GM18508 (cell line): ENCODE data around the gene EBP.

ENCODE experiments used
- ATAC-seq: cut with Tn5 transposase; IDR thresholded peaks from one replicate; pipeline ENCODE4 v1.9.1; 2021; ENCODE audit warnings: moderate number of reproducible peaks; ENCODE audit not compliant: insufficient read depth, unreplicated experiment

EBP gene

GRCh38 chrX:48521353-48522243, at the start of gene EBP:
Gene EBP (plus strand): TSS chrX:48521808. CDS start chrX:48523772, 1,964 bp downstream.
- peak; percentile 60 for ATAC-seq

DNA sequence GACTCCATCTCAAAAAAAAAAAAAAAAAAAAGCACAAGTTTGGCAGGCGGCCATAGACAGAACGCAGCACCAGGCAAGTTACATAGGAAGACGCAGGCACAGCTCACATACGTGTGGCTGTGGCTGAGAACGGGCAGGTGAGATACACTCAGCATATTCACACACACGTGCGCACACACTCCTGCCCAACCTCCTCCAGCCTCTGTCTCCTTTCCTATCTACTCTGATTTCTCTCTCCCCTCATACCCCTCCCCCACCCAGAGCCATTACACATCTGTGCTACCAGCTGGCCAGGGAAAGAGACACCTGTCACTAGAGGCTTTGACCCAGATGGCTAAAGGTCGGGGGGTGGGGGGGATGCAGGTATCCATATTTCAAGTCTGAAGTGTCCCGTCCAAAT, 49.4 kb upstream of the EBP start:
- no peak for ATAC-seq

GRCh38 chrX:48472851-48473703, 48.5 kb upstream of the EBP start:
- ATAC-seq, result no peak

DNA sequence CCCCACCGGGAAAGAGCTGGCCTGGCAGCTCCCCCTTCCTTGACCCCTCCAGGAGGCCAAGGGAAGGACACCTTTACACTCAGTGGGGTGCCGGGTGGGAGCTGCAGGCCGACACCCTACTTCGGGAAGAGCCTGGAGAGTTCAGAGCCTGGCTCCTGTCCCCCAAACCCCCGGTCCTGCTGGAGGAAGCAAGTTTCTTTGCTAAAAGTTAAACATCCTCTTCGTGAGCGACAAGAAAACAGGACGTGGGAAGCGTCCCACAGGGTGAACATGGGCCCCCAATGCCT, 48.0 kb upstream of the EBP start:
- ATAC-seq, result no peak

- ATAC-seq, result no peak
These were observed 47.5 kb upstream of the EBP start for GRCh38 chrX:48474127-48474526.

GRCh38 chrX:48474581-48474980, 47.0 kb upstream of the EBP start:
- ATAC-seq, result no peak

GRCh38 chrX:48475296-48475695, 46.3 kb upstream of the EBP start:
- ATAC-seq, result no peak

GRCh38 chrX:48475774-48476577, 45.6 kb upstream of the EBP start, which contains the start of gene FTSJ1:
Gene FTSJ1 (plus strand): TSS chrX:48476199. CDS start chrX:48478048, 1,849 bp downstream.
- ATAC-seq, result peak; percentile 40

GRCh38 chrX:48476919-48477318, 44.7 kb upstream of the EBP start:
- ATAC-seq, result no peak

- ATAC-seq, result no peak
These were observed 43.5 kb upstream of the EBP start for GRCh38 chrX:48477960-48478755.

- ATAC-seq, result no peak
These were observed 42.8 kb upstream of the EBP start for GRCh38 chrX:48478806-48479205.

DNA sequence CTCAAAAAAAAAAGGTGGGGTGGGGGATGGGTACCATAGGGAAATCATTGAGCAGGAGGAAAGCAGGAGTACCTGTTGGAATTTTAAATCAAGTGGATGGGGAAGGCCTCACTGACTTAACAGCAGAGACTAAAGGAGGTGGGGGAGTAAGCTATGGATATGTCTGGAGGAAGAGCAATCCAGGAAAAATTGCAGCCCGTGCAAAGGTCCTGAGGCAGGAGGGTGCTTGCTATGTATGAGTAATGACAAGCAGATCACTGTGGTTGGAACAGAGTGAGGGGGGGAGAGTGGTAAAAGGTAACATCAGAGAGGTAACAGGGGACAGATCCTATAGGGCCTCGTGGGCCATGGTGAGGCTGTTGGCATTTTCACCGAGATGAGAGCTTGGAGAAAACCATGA, 41.5 kb upstream of the EBP start:
- no peak for ATAC-seq

DNA sequence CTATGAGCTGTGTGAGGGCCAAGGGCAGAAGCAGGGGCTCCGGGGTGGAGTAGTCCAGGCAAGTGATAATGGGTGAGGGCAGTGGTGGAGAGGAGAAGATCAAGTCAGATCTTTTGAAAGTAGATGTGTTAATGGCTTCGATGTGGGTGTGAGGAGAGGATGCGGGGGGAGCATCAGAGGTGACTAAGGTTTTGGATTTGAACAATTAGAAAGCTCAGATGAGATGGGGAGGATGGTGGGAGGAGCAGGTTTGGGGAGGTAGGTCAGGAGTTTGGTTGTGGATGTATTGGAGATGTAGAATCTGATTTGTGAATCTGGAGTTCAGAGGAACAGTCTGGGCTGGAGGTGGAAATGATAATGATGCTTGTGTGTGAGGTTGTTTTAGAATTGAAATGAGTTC, 41.0 kb upstream of the EBP start:
- ATAC-seq, result no peak

DNA sequence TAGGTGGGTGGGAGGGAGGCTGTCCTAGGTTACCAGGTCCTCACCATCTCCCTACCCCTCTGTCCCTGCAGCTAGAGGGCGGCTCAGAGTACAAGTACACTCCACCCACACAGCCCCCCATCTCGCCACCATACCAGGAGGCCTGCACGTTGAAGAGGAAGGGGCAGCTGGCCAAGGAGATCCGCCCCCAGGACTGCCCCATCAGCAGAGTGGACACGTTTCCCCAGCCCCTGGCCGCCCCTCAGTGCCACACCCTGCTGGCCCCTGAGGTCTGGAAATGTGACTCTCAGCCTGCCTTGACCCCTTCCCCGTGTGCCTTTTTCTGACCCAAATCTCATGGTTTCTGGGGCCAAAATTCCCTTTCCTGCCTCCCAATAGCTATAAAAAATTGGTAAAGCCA, 39.1 kb upstream of the EBP start:
- ATAC-seq, result no peak

DNA sequence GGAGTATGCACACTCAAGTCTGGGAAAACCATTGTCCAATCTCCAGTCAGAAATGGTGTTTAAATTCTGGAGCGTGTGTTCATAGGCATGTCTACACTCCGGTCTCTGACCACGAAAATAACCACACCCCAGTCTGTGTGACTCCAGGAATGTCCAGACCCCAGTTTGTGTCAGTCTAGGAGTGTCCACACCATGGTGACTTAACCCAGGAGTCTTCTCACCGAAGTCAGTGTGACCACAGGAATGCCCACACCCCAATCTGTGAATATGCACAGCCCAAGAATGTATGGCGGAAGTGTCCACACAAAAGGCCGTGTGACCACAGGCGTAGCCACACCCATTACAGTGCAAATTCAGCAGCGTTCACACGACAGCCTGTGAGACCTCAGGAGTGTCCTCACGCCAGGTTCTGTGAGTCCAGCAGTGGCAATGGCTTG, 34.2 kb upstream of the EBP start:
- no peak for ATAC-seq

DNA sequence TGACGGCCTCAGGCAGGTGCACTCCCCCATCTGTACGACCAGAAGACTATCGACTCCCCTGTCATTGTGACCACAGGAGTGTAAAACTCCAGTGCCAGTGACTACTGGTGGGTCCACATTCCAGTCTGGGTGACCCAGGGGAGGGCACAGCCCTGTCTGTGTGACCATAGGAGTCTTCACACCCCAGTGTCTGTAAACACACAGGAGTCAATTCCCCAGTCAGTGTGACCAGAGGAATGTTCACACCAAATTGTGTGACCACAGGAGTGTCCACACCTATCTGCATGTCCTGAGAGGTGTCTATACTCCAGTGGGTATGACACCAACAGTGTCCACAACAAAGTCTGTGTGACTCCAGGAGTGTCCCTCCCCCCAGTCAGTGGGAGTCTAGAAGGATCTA, 33.6 kb upstream of the EBP start:
- ATAC-seq, result no peak

DNA sequence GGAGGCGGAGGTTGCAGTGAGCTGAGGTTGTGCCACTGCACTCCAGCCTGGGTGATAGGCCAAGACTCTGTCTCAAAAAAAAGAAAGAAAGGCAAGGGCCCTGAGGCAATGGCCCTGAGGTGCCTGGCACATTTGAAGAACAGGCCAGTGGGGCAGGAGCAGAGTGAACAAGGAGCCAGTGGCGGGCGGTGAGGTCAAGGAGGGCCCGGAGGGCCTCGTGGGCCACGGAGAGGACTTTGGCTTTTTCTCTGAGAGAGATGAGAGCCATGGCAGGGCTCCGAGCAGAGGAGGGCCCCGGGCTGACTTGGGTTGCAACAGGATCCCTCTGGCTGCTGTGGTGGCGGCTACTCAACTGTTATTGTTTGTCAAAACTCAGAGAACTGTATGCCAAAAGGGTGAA, 32.3 kb upstream of the EBP start:
- ATAC-seq, result no peak

DNA sequence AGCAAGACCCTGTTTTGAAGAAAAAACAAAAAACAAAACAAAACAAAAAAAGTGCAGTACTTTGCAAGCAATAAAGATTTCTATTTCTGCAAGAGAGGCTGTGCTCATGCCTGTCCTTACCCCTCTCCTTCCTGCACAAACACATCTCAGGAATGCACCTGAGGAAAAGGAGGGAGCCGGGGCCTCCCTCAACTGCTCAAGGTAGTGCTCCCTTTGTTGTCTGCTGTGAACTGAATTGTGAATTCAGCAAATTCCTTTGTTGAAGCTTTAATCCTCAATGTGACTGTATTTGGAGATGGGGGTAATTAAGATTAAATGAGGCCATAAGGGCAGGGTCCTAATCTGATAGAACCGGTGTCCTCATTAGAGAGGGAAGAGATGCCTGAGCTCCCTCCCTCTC, 31.7 kb upstream of the EBP start:
- no peak for ATAC-seq

GRCh38 chrX:48490661-48491060, 30.9 kb upstream of the EBP start:
- no peak for ATAC-seq

DNA sequence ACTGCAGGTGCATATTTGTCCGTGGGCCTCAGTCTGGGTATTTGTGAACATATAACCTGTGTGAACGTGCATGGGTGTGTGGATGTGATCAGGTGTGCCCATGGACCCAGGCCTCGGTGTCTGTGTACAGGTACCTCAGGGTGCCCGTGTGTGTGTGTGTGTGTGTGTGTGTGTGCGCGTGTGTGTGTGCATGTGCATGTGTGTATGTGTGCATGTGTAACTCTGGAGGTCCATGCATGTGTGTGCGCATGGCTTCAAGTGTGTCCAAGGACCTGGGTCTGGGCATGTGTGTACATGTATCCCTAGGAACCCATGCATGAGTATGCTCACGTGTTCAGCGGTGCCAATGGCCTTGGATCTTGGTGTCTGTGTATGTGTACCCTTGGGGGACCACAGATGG, 29.8 kb upstream of the EBP start:
- no peak for ATAC-seq
